Heart left ventricle (tissue), 16 donors: ENCODE measurements around the gene MAPK8IP3. TPM values are rescaled to one million over a fixed set of nuclear protein-coding genes. Genes with fewer than 3 reads are reported as not detected.
A peak's percentile ranks its signal among the peaks of the same experiment; 100 is the strongest.
"Not testable (repeated sequence)": the region's sequence is repeated elsewhere in the genome, so short reads cannot be mapped to it uniquely, and the experiment has no call there.

Experiments
- ATAC-seq, 4 donors: fragments of 200-7000 bp; cut with Tn5 transposase; one replicate each; pipeline ENCODE4 v1.9.1; 2020 to 2022; ENCODE audit warnings: moderate library complexity in 4 of 4, mild to moderate bottlenecking in 3 of 4, moderate number of reproducible peaks in 1 of 4
- DNase-seq, 5 donors: peaks; one replicate each; pipeline ENCODE4 v3.0.0-alpha.2; 2020
- H3K27ac ChIP-seq, 12 donors: fragments of 200-600 bp; sonication (generic) in 4 of 12; one replicate each; pipeline versions ENCODE4 v1.5.0 to v1.8.0; 2016 to 2022; ENCODE audit warnings: mild to moderate bottlenecking in 2 of 12
- H3K27me3 ChIP-seq, 9 donors: fragments of 200-600 bp; sonication (generic) in 2 of 9; one replicate each; pipeline versions ENCODE4 v1.5.1 to v1.8.0; 2016 to 2022; ENCODE audit warnings: mild to moderate bottlenecking in 3 of 9
- H3K36me3 ChIP-seq, 9 donors: fragments of 200-600 bp; sonication (generic) in 2 of 9; one replicate each; pipeline versions ENCODE4 v1.5.0 to v1.8.0; 2018 to 2022; ENCODE audit warnings: mild to moderate bottlenecking in 2 of 9
- H3K4me1 ChIP-seq, 12 donors: fragments of 200-600 bp; sonication (generic) in 4 of 12; one replicate each; pipeline versions ENCODE4 v1.5.0 to v1.8.0; 2016 to 2022; ENCODE audit warnings: mild to moderate bottlenecking in 3 of 12
- H3K4me3 ChIP-seq, 12 donors: fragments of 200-600 bp; sonication (generic) in 4 of 12; one replicate each; pipeline versions ENCODE4 v1.5.0 to v1.8.0; 2017 to 2022; ENCODE audit warnings: mild to moderate bottlenecking in 9 of 12, moderate library complexity in 4 of 12
- H3K9me3 ChIP-seq, 12 donors: fragments of 200-600 bp; sonication (generic) in 4 of 12; one replicate each; pipeline versions ENCODE4 v1.5.0 to v1.8.0; 2016 to 2022; ENCODE audit warnings: mild to moderate bottlenecking in 1 of 12
- POLR2A ChIP-seq, 2 donors: fragments of 450-650 bp; IDR thresholded peaks; one replicate each; pipeline ENCODE4 v1.6.1; 2017; ENCODE audit warnings: antibody characterized with exemption in 2 of 2, mild to moderate bottlenecking in 2 of 2, moderate library complexity in 2 of 2
- WGBS, 4 donors: extraction: QIAGEN DNeasy Blood & Tissue Kit in 2 of 4; methylation state at CpG; one replicate each; pipeline versions ENCODE4 v1.1.5 to v1.1.7; 2013 to 2018; 5-methylcytosine and 5-hydroxymethylcytosine counted together
- intact Hi-C, 10 donors: fragments of 100-400 bp; cut with DNase I; formaldehyde crosslinking; loops; one replicate each; pipeline versions ENCODE4 v1.11.1 to v1.14.2; 2022
- polyA plus RNA-seq, 2 donors: library from polyadenylated mRNA; stranded (reverse); fragments of 200-250 nt; gene quantifications; one replicate each; pipeline ENCODE4 v1.2.3, GENCODE V29; 2013
- total RNA-seq, 9 donors: library from RNA; depleted of rRNA in 2 of 9; stranded (reverse); fragments of >200 nt in 2 of 9; fragmentation: NEBNext Ultra II Directional in 3 of 9; extraction: Animal tissue kit (Norgen Biotek cat#: 25700) in 3 of 9; gene quantifications; one replicate each; pipeline versions ENCODE4 v1.1.0 to v1.2.4, GENCODE V29; 2016 to 2023
- TF ChIP-seq, protein P1 (sequence below), 12 donors: fragments of 200-600 bp; sonication (generic) in 4 of 12; IDR thresholded peaks; one replicate each; pipeline versions ENCODE4 v1.5.0 to v1.8.0; 2018 to 2022; ENCODE audit warnings: antibody characterized with exemption in 12 of 12, mild to moderate bottlenecking in 5 of 12
- donor health status: ischemic (EF 13 %, LVEDD 7.1; RV severe dilation, severe dysfunction).
- donor health status: healthy with polysubstance abuse.
- donor health status: DM: no; HTN: yes; CAD: no.
- donor health status: DM: no; HTN: no; CAD: no.
- donor health status: ischemic (EF 25% LVEDD 6.9; RV normal size, moderate dysfunction).
- donor health status: ischemic (EF 25% LVEDD 5.7; RV mildly dilated, moderate dysfunction).
- donor health status: healthy.
- donor health status: DM: yes; HTN: yes; CAD: no.
- donor health status: ischemic (EF 35%, LVEDD 5.7; RV mildly dilated, moderate dysfunction).
- donor health status: nonischemic (EF 11% LVEDD 7.7; RV severe dilation, severe dysfunction).
- donor health status: DM: yes; HTN: yes; CAD: no.
- donor health status: PGD.
- donor health status: ischemic (EF 29% LVEDD 5.4; RV normal size, mild dysfunction).
- donor health status: nonischemic (EF 23%, LVEDD 6.1; RV moderate dilation, normal function).

MAPK8IP3 gene
- total and polyA plus RNA-seq, 11 donors = 29.5 to 71.3 (median 63.1) TPM

DNA sequence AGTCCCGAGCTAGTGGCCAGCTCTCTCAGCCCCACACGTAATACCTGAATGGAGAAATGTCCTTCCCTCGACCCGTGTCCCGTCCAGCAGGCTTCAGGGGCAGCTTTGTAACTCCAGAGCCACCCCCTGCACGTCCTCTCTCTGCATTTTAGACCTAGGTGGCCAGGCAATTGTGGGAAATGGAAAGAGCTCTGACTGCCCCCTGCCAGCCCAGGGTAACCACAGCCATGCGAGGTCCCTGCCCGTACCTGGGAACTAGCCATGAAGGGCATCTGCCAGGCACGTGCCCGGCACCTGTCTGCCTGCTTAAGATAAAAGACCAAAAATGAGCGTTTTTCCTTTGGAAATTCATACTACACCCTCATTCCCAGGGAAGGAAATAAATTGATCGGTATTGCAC lies 9.2 kb downstream of the MAPK8IP3 start:
- no peaks in the 10 kb centered on the region for H3K9me3 ChIP-seq
- H3K4me3 ChIP-seq = no peak overlapping the region
- no peak for TF ChIP-seq POLR2A (IDR thresholded peaks at IDR 0.05)
- TF ChIP-seq, protein P1, sequence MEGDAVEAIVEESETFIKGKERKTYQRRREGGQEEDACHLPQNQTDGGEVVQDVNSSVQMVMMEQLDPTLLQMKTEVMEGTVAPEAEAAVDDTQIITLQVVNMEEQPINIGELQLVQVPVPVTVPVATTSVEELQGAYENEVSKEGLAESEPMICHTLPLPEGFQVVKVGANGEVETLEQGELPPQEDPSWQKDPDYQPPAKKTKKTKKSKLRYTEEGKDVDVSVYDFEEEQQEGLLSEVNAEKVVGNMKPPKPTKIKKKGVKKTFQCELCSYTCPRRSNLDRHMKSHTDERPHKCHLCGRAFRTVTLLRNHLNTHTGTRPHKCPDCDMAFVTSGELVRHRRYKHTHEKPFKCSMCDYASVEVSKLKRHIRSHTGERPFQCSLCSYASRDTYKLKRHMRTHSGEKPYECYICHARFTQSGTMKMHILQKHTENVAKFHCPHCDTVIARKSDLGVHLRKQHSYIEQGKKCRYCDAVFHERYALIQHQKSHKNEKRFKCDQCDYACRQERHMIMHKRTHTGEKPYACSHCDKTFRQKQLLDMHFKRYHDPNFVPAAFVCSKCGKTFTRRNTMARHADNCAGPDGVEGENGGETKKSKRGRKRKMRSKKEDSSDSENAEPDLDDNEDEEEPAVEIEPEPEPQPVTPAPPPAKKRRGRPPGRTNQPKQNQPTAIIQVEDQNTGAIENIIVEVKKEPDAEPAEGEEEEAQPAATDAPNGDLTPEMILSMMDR (IDR thresholded peaks at IDR 0.05) = no peak
- no peak overlapping the region for H3K27ac ChIP-seq
- intact Hi-C loops = no loop called here
- H3K36me3 ChIP-seq = peaks cover 0 to 5% (median 0%) of the 10 kb centered on the region in 9 donors
- ATAC-seq = no peak
- peak in 1 of 5 donors; percentile 0 for DNase-seq
- 83 to 92% (median 89%) methylated on average over 12 of the region's 12 CpGs for WGBS, 4 donors
- H3K4me1 ChIP-seq = peaks cover 0 to 39% (median 27%) of the 10 kb centered on the region in 12 donors
- H3K27me3 ChIP-seq = no peaks in the 10 kb centered on the region

DNA sequence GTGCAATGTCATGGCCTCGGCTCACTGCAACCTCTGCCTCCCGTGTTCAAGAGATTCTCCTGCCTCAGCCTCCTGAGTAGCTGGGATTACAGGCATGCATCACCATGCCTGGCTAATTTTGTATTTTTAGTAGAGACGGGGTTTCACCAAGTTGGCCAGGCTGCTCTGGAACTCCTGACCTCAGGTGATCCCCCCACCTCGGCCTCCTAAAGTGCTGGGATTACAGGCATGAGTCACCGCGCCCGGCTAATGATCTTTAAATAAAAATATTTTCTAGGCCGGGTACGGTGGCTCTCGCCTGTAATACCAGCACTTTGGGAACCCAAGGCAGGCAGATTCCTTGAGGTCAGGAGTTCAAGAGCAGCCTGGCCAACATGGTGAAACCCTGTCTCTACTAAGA lies 12.2 kb downstream of the MAPK8IP3 start:
- H3K27ac ChIP-seq, H3K27me3 ChIP-seq, H3K9me3 ChIP-seq, intact Hi-C loops, H3K4me3 ChIP-seq, H3K36me3 ChIP-seq, DNase-seq, ATAC-seq: not testable (repeated sequence)
- WGBS, 4 donors = 69 to 84% (median 75%) methylated on average over 10 of the region's 10 CpGs
- H3K4me1 ChIP-seq = peaks cover 0 to 54% (median 30%) of the 10 kb centered on the region in 12 donors

DNA sequence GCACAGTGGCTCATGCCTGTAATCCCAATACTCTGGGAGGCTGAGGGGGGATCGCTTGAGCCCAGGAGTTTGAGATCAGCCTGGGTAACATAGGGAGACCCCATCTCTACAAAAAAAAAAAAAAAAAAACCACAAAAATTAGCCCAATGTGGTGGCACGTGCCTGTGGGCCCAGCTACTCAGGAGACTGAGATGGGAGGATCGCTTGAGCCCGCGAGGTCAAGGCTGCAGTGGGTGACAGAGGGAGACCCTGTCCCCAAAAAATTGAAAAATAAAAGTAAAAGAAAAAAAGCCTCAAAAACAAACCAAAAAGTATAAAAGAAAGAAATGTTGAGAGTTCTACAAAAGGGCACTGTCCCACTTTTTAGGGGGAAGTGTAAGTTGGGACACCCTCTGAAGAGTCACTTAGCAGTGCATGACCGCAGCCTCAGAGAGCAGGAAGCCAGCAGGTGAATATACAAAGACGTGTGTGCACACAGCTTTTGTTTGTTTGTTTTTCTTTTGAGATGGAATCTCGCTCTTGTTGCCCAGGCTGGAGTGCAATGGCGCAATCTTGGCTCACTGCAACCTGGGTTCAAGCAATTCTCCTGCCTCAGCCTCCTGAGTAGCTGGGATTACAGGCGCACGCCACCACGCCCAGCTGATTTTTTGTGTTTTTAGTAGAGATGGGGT lies 13.7 kb downstream of the MAPK8IP3 start:
- intact Hi-C loops, ATAC-seq, DNase-seq, H3K4me3 ChIP-seq, H3K9me3 ChIP-seq, H3K27me3 ChIP-seq: not testable (repeated sequence)
- Histone ChIP-seq H3K36me3 (peaks cover 0 to 12% (median 4%) of the 10 kb centered on the region in 9 donors), H3K4me1 (peaks cover 0 to 59% (median 28%) of the 10 kb centered on the region in 12 donors), H3K27ac (peak overlapping the region in 2 of 12 donors; percentile 38 to 51)
- 90 to 93% (median 91%) methylated on average over 12 of the region's 12 CpGs for WGBS, 4 donors

DNA sequence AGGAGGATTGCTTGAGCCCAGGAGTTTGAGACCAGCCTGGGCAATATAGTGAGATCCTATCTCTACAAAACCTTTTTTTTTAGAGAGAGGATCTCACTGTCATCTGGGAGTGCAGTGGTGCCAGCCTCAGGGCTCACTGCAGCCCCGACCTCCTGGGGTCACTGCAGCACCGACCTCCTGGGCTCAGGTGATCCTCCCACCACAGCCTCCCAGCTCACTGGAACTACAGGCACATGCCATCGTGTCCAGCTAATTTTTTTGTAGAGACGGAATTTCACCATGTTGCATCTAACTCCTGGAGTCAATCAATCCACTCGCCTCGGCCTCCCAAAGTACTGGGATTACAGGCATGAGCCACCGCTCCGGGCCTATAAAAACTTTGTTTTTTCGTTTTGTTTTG lies 15.4 kb downstream of the MAPK8IP3 start:
- ATAC-seq = no peak

DNA sequence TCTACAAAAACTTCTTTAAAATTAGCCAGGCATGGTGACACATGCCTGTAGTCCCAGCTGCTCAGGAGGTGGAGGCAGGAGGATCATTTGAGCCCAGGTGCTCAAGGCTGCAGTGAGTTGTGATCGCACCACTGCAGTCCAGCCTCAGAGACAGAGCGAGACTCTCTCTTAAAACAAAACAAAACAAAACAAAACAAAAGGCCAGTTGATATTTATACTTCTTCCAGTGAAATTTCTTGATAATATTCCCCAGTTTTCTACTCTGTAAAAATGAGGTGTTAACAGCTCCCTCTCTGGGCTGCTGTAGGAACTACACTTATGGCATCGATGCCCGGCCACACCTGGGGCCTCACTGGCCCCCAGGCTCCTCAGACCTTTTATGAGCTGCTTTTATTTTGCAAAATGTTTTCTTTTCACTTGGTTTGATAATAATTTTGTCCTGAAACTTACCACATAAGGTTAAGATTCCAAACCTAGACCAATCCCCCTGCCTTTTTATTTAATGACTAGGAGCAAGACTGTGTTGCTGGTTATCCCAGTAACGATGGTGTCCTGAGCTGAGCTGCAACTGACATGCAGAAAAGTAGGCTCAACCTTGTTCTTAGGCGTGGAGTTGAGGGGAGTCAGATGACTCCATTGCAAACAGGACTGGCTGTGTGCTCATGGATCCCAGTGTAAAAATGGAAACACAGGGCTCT lies 17.6 kb downstream of the MAPK8IP3 start:
- peak overlapping the region in 3 of 12 donors; percentile 14 to 80 (median 31) for H3K27ac ChIP-seq
- 46 to 54% (median 51%) methylated on average over 6 of the region's 6 CpGs for WGBS, 4 donors
- no peak for DNase-seq

More for the DNA sequence above, 15.4 kb downstream of the MAPK8IP3 start:
- Histone ChIP-seq H3K27ac (peak overlapping the region in 6 of 12 donors; percentile 3 to 80 (median 20)), H3K4me3 (no peak overlapping the region), H3K9me3 (no peaks in the 10 kb centered on the region), H3K27me3 (no peaks in the 10 kb centered on the region), H3K36me3 (peaks cover 0 to 23% (median 18%) of the 10 kb centered on the region in 9 donors), H3K4me1 (peaks cover 0 to 59% (median 28%) of the 10 kb centered on the region in 12 donors)
- WGBS, 4 donors = 96 to 97% (median 96%) methylated on average over 9 of the region's 9 CpGs
- TF ChIP-seq POLR2A (IDR thresholded peaks at IDR 0.05) = no peak
- TF ChIP-seq, protein P1 (IDR thresholded peaks at IDR 0.05) = no peak
- intact Hi-C loops = no loop called here
- no peak for DNase-seq

More for the DNA sequence above, 17.6 kb downstream of the MAPK8IP3 start:
- no peaks in the 10 kb centered on the region for H3K27me3 ChIP-seq
- no peak overlapping the region for H3K4me3 ChIP-seq
- no peak for TF ChIP-seq POLR2A (IDR thresholded peaks at IDR 0.05)
- TF ChIP-seq, protein P1 (IDR thresholded peaks at IDR 0.05) = peak; percentile 57 to 83 (median 78)
- intact Hi-C loops = no loop called here
- H3K9me3 ChIP-seq = no peaks in the 10 kb centered on the region
- peaks cover 0 to 43% (median 35%) of the 10 kb centered on the region in 9 donors for H3K36me3 ChIP-seq
- H3K4me1 ChIP-seq = peaks cover 0 to 57% (median 28%) of the 10 kb centered on the region in 12 donors
- ATAC-seq = no peak
